Measurements from ENCODE around the gene KIAA0825. TPM values are rescaled to one million over a fixed set of nuclear protein-coding genes. Genes with fewer than 3 reads are reported as not detected.

The KIAA0825 gene
- total and polyA plus RNA-seq, 2 of the 8 experiments (the other 6 are each of a cell fraction or from before 2014, with no cell fraction given), result 0.60 to 1.0 TPM

GRCh38 chr5:94623877-94624276 is 5.5 kb upstream of the KIAA0825 start:
- no peak overlapping the region for H4K5ac ChIP-seq (ENCODE audit: insufficient read length, low read depth, low read length)
- H3K14ac ChIP-seq (ENCODE audit: insufficient read length), result no peak overlapping the region
- H4K8ac ChIP-seq (ENCODE audit: extremely low read depth, insufficient read depth, low read length), result no peak overlapping the region
- WGBS, 2 experiments (ENCODE audit: extremely low coverage in 1 of 2, insufficient coverage in 1 of 2, insufficient read length in 1 of 2, insufficient replicate concordance in 2 of 2, low coverage in 1 of 2, low lambda C conversion rate in 2 of 2, missing lambda C conversion rate in 1 of 2), result 85% methylated on average over 2 of the region's 2 CpGs; no CpG with 5 or more reads in 1 of the 2 experiments
- FAIRE-seq (no peak), DNase-seq (ENCODE audit: low read depth in 1 of 2, low spot score in 2 of 2) (no peak)
- ChIA-PET CTCF (ENCODE audit: partially characterized antibody) (no interaction called here), POLR2A (ENCODE audit: partially characterized antibody) (no interaction called here)
- H2AFZ ChIP-seq (ENCODE audit: low read length), result no peak overlapping the region
- no peak overlapping the region for H4K91ac ChIP-seq (replicated peaks; ENCODE audit: insufficient read length, low read length)
- peaks cover 0 to 7% of the 10 kb centered on the region in 2 experiments for H4K20me1 ChIP-seq (replicated peaks in 1 of 2; ENCODE audit: control insufficient read depth in 1 of 2, insufficient read depth in 2 of 2, low read length in 2 of 2)
- no peak overlapping the region for H2AK5ac ChIP-seq (ENCODE audit: low read depth, low read length)
- no peak overlapping the region for H3K56ac ChIP-seq (replicated peaks; ENCODE audit: insufficient read length, low read depth, low read length)
- no peak overlapping the region for H2BK12ac ChIP-seq (ENCODE audit: low read depth, low read length)
- no peak overlapping the region for H2BK5ac ChIP-seq (ENCODE audit: low read depth, low read length)
- no peak overlapping the region for H3K9ac ChIP-seq (replicated peaks in 1 of 4; ENCODE audit: extremely low read depth in 1 of 4, low read depth in 3 of 4, low read length in 3 of 4)
- H3K36me3 ChIP-seq (ENCODE audit: control insufficient read depth in 2 of 4, insufficient read depth in 4 of 4, low read length in 3 of 4), result no peaks in the 10 kb centered on the region; a peak in 1 of 8 replicates
- no peak overlapping the region for H3K4ac ChIP-seq (replicated peaks; ENCODE audit: insufficient read length, low read depth, low read length)
- H3K23me2 ChIP-seq (ENCODE audit: low read depth, low read length), result no peaks in the 10 kb centered on the region
- no peak for TF ChIP-seq SIX5 (IDR thresholded peaks at IDR 0.05; ENCODE audit: low read depth, low read length)
- TF ChIP-seq JUN (IDR thresholded peaks at IDR 0.05; ENCODE audit: low read depth, low read length), result no peak
- no peak for TF ChIP-seq EGR1 (IDR thresholded peaks at IDR 0.05; ENCODE audit: borderline replicate concordance, low read depth, low read length)
- TF ChIP-seq RXRA (IDR thresholded peaks at IDR 0.05; ENCODE audit: insufficient read depth, low read depth, low read length), result no peak
- no peak for TF ChIP-seq CHD2 (IDR thresholded peaks at IDR 0.05; ENCODE audit: low read length)
- TF ChIP-seq CEBPB (IDR thresholded peaks at IDR 0.05; ENCODE audit: low read depth, low read length), result no peak
- TF ChIP-seq PHF8 (conservative IDR thresholded peaks at IDR 0.05; ENCODE audit: low read depth, low read length), result no peak
- no peak for TF ChIP-seq NANOG (IDR thresholded peaks at IDR 0.05; ENCODE audit: insufficient read depth, low read depth, low read length, poor library complexity, severe bottlenecking)
- TF ChIP-seq ATF3 (IDR thresholded peaks at IDR 0.05; ENCODE audit: insufficient read depth, low read depth, low read length), result no peak
- no peak for TF ChIP-seq EP300 (IDR thresholded peaks at IDR 0.05; ENCODE audit: borderline replicate concordance in 1 of 2, low read depth in 2 of 2, low read length in 2 of 2)
- no peak for TF ChIP-seq CBX8 (IDR thresholded peaks at IDR 0.05; ENCODE audit: borderline replicate concordance, low read depth, low read length)
- no peak overlapping the region for H2BK20ac ChIP-seq (ENCODE audit: low read length)
- no peak overlapping the region for H3K4me2 ChIP-seq (ENCODE audit: insufficient read depth in 1 of 2, low read depth in 2 of 2, low read length in 2 of 2)
- H3K23ac ChIP-seq (ENCODE audit: insufficient read length), result no peak overlapping the region
- H3K79me2 ChIP-seq (ENCODE audit: control insufficient read depth in 1 of 2, insufficient read depth in 2 of 2, low read length in 2 of 2), result peaks cover 0 to 65% of the 10 kb centered on the region in 2 experiments; a peak in 2 of 4 replicates
- peaks cover 0 to 3% (median 1%) of the 10 kb centered on the region in 4 experiments; a peak in 2 of 7 replicates for H3K4me1 ChIP-seq (replicated peaks in 1 of 4; ENCODE audit: control insufficient read depth in 3 of 4, insufficient read depth in 4 of 4, low read length in 3 of 4)
- H3K9me3 ChIP-seq (ENCODE audit: insufficient read depth in 2 of 2, low read depth in 1 of 2, low read length in 1 of 2), result no peaks in the 10 kb centered on the region
- H3K79me1 ChIP-seq (ENCODE audit: low read depth, low read length), result no peaks in the 10 kb centered on the region; the same call in 1 of the 2 replicates
- H3K4me3 ChIP-seq (ENCODE audit: extremely low read depth in 1 of 4, insufficient read depth in 2 of 4, low read depth in 3 of 4, low read length in 4 of 4), result no peak overlapping the region
- H2BK120ac ChIP-seq (replicated peaks; ENCODE audit: low read depth, low read length), result no peak overlapping the region
- H3K27ac ChIP-seq (ENCODE audit: low read depth, low read length), result no peak overlapping the region
- no peak overlapping the region for H3K18ac ChIP-seq (ENCODE audit: extremely low read depth, low read length)
- no peaks in the 10 kb centered on the region for H3K27me3 ChIP-seq (replicated peaks in 1 of 4; ENCODE audit: control insufficient read depth in 3 of 4, extremely low read depth in 1 of 4, insufficient read depth in 3 of 4, low read length in 3 of 4)
- H2BK15ac ChIP-seq (ENCODE audit: low read length), result no peak overlapping the region
